NCI-H128 (cell line): ENCODE measurements around the gene CCDC88C.
"Not testable (repeated sequence)": the region's sequence is repeated elsewhere in the genome, so short reads cannot be mapped to it uniquely, and the experiment has no call there.

ENCODE experiments used
- DNase-seq: peaks from one replicate; lab custom pipeline; 2025; ENCODE audit not compliant: unreplicated experiment; lab: John Stamatoyannopoulos, UW

CCDC88C gene

GRCh38 chr14:91418387-91419043 is 895 bp upstream of the CCDC88C start:
- peak; percentile 30 for DNase-seq

- no peak for DNase-seq
Measured at GRCh38 chr14:91417983-91418386, 365 bp upstream of the CCDC88C start.

- DNase-seq: no peak
Measured at GRCh38 chr14:91416744-91417119, 888 bp downstream of the CCDC88C start.

GRCh38 chr14:91415794-91416743 is 1.6 kb downstream of the CCDC88C start:
- peak; percentile 36 for DNase-seq

- no peak for DNase-seq
Measured at GRCh38 chr14:91414475-91414833, 3.2 kb downstream of the CCDC88C start.

GRCh38 chr14:91413547-91414474 is 3.8 kb downstream of the CCDC88C start:
- DNase-seq: peak; percentile 94

GRCh38 chr14:91412939-91413338 is 4.7 kb downstream of the CCDC88C start:
- DNase-seq: no peak

GRCh38 chr14:91410771-91411536 is 6.7 kb downstream of the CCDC88C start:
- no peak for DNase-seq

- no peak for DNase-seq
Measured at GRCh38 chr14:91409928-91410718, 7.5 kb downstream of the CCDC88C start.

- DNase-seq: not testable (repeated sequence)
Measured at GRCh38 chr14:91409240-91409639, 8.4 kb downstream of the CCDC88C start.

- DNase-seq: no peak
Measured at GRCh38 chr14:91406982-91407381, 10.6 kb downstream of the CCDC88C start.

GRCh38 chr14:91406451-91406850 is 11.2 kb downstream of the CCDC88C start:
- no peak for DNase-seq

GRCh38 chr14:91405724-91406435 is 11.7 kb downstream of the CCDC88C start:
- DNase-seq: no peak

- no peak for DNase-seq
Measured at GRCh38 chr14:91405241-91405721, 12.3 kb downstream of the CCDC88C start.

GRCh38 chr14:91402771-91403600 is 14.6 kb downstream of the CCDC88C start:
- no peak for DNase-seq

- DNase-seq: no peak
Measured at GRCh38 chr14:91402348-91402747, 15.3 kb downstream of the CCDC88C start.

GRCh38 chr14:91401751-91402150 is 15.9 kb downstream of the CCDC88C start:
- no peak for DNase-seq

- no peak for DNase-seq
Measured at GRCh38 chr14:91400696-91401095, 16.9 kb downstream of the CCDC88C start.
